GM12864 (cell line): Measurements from ENCODE around the gene LTBP2.

Experiments
- DNase-seq: peaks from one replicate; pipeline ENCODE4 v3.0.0-alpha.2; 2011; ENCODE audit warnings: low read depth
- H3K4me3 ChIP-seq: 2 replicates; pipeline ENCODE4 v1.5.1; 2011; ENCODE audit warnings: mild to moderate bottlenecking, low read depth, low read length, control low read depth
- TF ChIP-seq, protein P1 (sequence below): IDR thresholded peaks from 2 replicates; pipeline ENCODE4 v1.5.1; 2011; ENCODE audit warnings: low read depth, mild to moderate bottlenecking, moderate library complexity, low read length, control low read depth, inconsistent platforms; ENCODE audit errors: missing control alignments

Gene LTBP2

GRCh38 chr14:74584951-74585350 lies 27.1 kb downstream of the LTBP2 start:
- H3K4me3 ChIP-seq: no peak overlapping the region
- TF ChIP-seq, protein P1, sequence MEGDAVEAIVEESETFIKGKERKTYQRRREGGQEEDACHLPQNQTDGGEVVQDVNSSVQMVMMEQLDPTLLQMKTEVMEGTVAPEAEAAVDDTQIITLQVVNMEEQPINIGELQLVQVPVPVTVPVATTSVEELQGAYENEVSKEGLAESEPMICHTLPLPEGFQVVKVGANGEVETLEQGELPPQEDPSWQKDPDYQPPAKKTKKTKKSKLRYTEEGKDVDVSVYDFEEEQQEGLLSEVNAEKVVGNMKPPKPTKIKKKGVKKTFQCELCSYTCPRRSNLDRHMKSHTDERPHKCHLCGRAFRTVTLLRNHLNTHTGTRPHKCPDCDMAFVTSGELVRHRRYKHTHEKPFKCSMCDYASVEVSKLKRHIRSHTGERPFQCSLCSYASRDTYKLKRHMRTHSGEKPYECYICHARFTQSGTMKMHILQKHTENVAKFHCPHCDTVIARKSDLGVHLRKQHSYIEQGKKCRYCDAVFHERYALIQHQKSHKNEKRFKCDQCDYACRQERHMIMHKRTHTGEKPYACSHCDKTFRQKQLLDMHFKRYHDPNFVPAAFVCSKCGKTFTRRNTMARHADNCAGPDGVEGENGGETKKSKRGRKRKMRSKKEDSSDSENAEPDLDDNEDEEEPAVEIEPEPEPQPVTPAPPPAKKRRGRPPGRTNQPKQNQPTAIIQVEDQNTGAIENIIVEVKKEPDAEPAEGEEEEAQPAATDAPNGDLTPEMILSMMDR: no peak
- no peak for DNase-seq

DNA sequence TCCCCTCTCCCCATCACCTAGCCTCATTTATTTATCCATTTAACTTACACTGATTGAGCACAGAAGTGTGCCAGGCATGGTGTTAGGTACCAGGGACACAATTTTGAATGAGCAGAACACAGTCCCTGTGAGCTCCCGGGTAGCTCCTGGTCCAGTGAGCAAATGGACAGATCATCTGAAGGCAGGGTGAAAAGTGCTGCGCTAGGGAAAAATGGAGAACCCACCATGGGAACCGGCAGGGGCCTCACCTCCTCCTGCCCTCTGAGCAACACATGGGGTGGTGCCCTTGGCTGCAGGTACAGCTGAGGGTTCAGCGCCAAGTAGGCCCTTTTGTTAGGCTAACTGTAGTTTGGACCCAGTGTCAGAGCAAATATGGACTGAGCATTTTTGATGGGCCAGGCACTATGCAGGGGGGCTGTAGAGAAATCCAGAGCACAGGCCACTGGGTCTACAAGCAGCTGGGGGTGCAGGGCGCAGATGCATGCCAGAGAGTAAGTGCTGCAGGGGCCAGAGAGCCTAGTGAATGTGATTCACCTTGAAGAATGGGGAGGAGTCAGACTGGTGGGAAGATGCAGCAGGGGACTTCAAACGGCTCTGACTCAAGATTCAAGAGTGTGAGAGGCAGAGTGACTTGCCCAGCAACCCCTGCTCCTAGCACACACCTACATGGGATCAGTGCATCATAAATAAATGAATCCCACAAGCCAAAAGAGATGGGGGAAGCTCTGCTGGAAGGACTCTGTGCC lies 28.2 kb downstream of the LTBP2 start:
- TF ChIP-seq, protein P1: no peak
- no peak for DNase-seq
- H3K4me3 ChIP-seq: no peak overlapping the region

DNA sequence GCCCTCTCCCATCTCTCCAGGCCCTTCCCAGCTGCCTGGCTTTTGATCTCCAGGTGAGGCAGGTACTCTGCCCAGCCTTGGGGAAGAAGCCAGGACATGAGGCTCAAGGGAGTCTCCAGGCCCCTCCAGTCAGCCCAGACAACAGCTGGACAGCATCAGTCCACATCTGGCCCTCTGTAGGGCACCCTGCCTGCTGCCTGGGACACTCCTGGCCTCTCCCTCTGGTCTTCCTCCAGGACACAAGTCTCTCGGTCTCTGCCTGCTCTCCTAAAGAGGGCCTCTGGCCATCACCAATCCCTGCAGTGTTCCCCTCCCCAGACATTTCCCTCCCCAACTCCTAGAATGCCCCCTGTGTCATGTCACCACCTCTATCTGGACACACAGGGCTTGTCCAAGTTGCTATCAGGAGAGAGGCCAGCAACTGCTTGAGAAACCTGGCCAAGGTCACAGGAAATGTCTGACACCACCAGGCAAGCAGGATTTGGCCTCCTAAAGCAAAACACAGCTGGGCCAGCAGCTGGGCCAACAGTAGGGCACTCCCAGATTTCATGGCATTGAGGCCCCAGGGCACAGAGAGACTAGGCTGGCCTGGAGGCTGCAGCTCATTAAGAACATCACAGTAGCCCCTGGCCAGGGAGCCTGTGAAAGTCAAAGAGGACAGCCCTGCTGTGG lies 29.0 kb downstream of the LTBP2 start:
- no peak overlapping the region for H3K4me3 ChIP-seq
- no peak for DNase-seq
- TF ChIP-seq, protein P1: no peak

- TF ChIP-seq, protein P1: no peak
- DNase-seq: no peak
- H3K4me3 ChIP-seq: no peak overlapping the region
Measured at GRCh38 chr14:74580275-74580672, 31.8 kb downstream of the LTBP2 start.

GRCh38 chr14:74579447-74580274 lies 32.4 kb downstream of the LTBP2 start:
- TF ChIP-seq, protein P1: no peak
- DNase-seq: no peak
- H3K4me3 ChIP-seq: no peak overlapping the region

DNA sequence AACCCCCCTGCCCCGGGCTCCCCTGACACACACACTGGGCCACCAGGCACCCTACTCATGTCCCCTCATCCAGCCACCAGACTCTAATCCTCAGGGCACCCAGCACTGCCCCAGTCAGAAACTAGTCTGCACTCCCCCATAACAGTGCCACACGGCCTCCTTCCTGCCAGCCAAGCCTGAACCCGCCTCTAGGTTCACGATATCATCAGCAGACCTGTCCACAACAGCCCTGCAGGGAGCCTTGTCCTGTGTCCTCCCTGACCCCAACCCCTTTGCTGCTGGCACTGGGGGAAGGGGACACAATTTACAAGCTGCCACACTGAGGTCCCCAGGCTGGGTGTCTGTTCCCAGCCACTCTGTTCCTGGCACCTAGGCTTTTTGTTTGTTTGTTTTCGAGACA lies 33.6 kb downstream of the LTBP2 start:
- no peak overlapping the region for H3K4me3 ChIP-seq
- DNase-seq: no peak
- TF ChIP-seq, protein P1: no peak
